K562 (cell line): ENCODE results near the gene TNFAIP3. TPM values are rescaled to one million over a fixed set of nuclear protein-coding genes. Genes with fewer than 3 reads are reported as not detected.

Source experiments
- ATAC-seq: fragments of 200-7000 bp; cut with Tn5 transposase; 3 replicates; pipeline ENCODE4 v1.9.1; 2020; ENCODE audit warnings: moderate library complexity
- BruUV-seq: library from RNA; stranded (reverse); fragments of 400-500 nt; replicated peaks from 2 replicates; lab custom pipeline; 2021; lab: Mats Ljungman, UMichigan
- CTCF ChIA-PET: fragments of 300-600 bp; formaldehyde crosslinking; extraction: SDS; loops from one replicate; lab custom pipeline; 2021; ENCODE audit warnings: low intra/inter-chr PET ratio; lab: Yijun Ruan, JAX
- POLR2A ChIA-PET: fragments of 300-600, 350-650 bp; sonication (Branson Sonifier 250); formaldehyde crosslinking; extraction: SDS; loops from one replicate; lab custom pipeline; 2021; ENCODE audit warnings: antibody characterized with exemption, inconsistent platforms; lab: Yijun Ruan, JAX
- DNase-seq, 4 experiments: peaks; one replicate each; pipeline versions ENCODE4 v3.0.0 to v3.0.0-alpha.2; 2011 to 2018; ENCODE audit warnings: low spot score in 3 of 4, mixed read lengths in 3 of 4; ENCODE audit errors: extremely low read depth in 1 of 4
- FAIRE-seq: peaks from 2 replicates; lab custom pipeline; 2011; peaks lifted over from hg19 to GRCh38; lab: Jason Lieb, UNC
- H2AFZ ChIP-seq: 2 replicates; pipeline ENCODE4 v1.6.0; 2011; ENCODE audit warnings: low read depth, low read length, control low read depth, inconsistent platforms
- H3K27ac ChIP-seq: fragments of 200-600 bp; 3 replicates; pipeline ENCODE4 v1.8.0; 2011; ENCODE audit warnings: low read depth, mild to moderate bottlenecking, control low read depth, inconsistent platforms, low read length, moderate library complexity, mixed read lengths; ENCODE audit errors: extremely low read depth
- H3K27me3 ChIP-seq, 2 experiments: fragments of 300-600 bp in 1 of 2; 2 replicates in 1 of 2; 3 replicates in 1 of 2; pipeline versions ENCODE4 v1.6.0 to v1.8.0; 2011; ENCODE audit warnings: inconsistent platforms in 2 of 2, low read length in 2 of 2, mild to moderate bottlenecking in 1 of 2, mixed read lengths in 1 of 2, moderate library complexity in 1 of 2; ENCODE audit not compliant: control insufficient read depth in 2 of 2, insufficient read depth in 2 of 2
- H3K36me3 ChIP-seq: fragments of 300-600 bp; 3 replicates; pipeline ENCODE4 v1.8.0; 2011; ENCODE audit warnings: mild to moderate bottlenecking, low read length, inconsistent platforms; ENCODE audit not compliant: control insufficient read depth, insufficient read depth
- H3K4me1 ChIP-seq, 2 experiments: fragments of 200-600 bp in 1 of 2; replicated peaks in 1 of 2; 2 replicates in 1 of 2; 3 replicates in 1 of 2; pipeline versions ENCODE4 v1.5.1 to v1.8.0; 2011; ENCODE audit warnings: inconsistent platforms in 2 of 2, low read length in 2 of 2, mild to moderate bottlenecking in 1 of 2, mixed read lengths in 1 of 2, moderate library complexity in 1 of 2; ENCODE audit not compliant: control insufficient read depth in 2 of 2, insufficient read depth in 2 of 2
- H3K4me2 ChIP-seq: 2 replicates; pipeline ENCODE4 v1.6.1; 2011; ENCODE audit warnings: low read length, control low read depth, inconsistent platforms, mixed read lengths; ENCODE audit not compliant: insufficient read depth
- H3K4me3 ChIP-seq: fragments of 200-600 bp; sonication (generic), shearing (Covaris generic); 2 replicates; pipeline ENCODE4 v1.5.1; 2016; ENCODE audit warnings: control low read depth, inconsistent platforms
- H3K79me2 ChIP-seq: fragments of 200-600 bp; 3 replicates; pipeline ENCODE4 v1.8.0; 2011; ENCODE audit warnings: low read length, inconsistent platforms; ENCODE audit not compliant: control insufficient read depth, insufficient read depth
- H3K9ac ChIP-seq, 2 experiments: 2 replicates each; pipeline versions ENCODE4 v1.6.0 to v1.6.1; 2011; ENCODE audit warnings: low read depth in 2 of 2, low read length in 2 of 2, control low read depth in 1 of 2, inconsistent platforms in 1 of 2, mild to moderate bottlenecking in 1 of 2, mixed read lengths in 1 of 2; ENCODE audit not compliant: insufficient read depth in 1 of 2
- H3K9me1 ChIP-seq: one replicate; pipeline ENCODE4 v1.6.0; 2011; ENCODE audit warnings: inconsistent platforms, mild to moderate bottlenecking, low read length, moderate library complexity; ENCODE audit not compliant: control insufficient read depth, insufficient read depth
- H3K9me3 ChIP-seq: replicated peaks from 2 replicates; pipeline ENCODE4 v1.5.1; 2011; ENCODE audit warnings: low read depth, low read length, inconsistent platforms; ENCODE audit not compliant: control insufficient read depth, insufficient read depth
- H4K20me1 ChIP-seq: replicated peaks from 2 replicates; pipeline ENCODE4 v1.6.1; 2011; ENCODE audit warnings: low read length, inconsistent platforms, mixed read lengths; ENCODE audit not compliant: control insufficient read depth, insufficient read depth
- HOXB6 ChIP-seq: fragments of 250-450 bp; sonication (Bioruptor Pico); IDR thresholded peaks from 2 replicates; pipeline ENCODE4 v1.5.1; 2022; ENCODE audit warnings: mild to moderate bottlenecking, borderline replicate concordance
- IRF2 ChIP-seq: sonication (generic); formaldehyde crosslinking; IDR thresholded peaks from 2 replicates; pipeline ENCODE4 v1.8.1; 2022; ENCODE audit warnings: mild to moderate bottlenecking, missing genetic modification reagents
- KDM4B ChIP-seq, 2 experiments: fragments of 450-650 bp in 1 of 2; sonication (generic) in 1 of 2; IDR thresholded peaks; 2 replicates each; pipeline ENCODE4 v1.6.1; 2016 to 2017; ENCODE audit warnings: borderline replicate concordance in 2 of 2, antibody characterized with exemption in 1 of 2, low read depth in 1 of 2, mild to moderate bottlenecking in 1 of 2
- KHSRP ChIP-seq: fragments of 450-650 bp; IDR thresholded peaks from 2 replicates; pipeline ENCODE4 v1.6.1; 2017
- POLR2AphosphoS2 ChIP-seq: IDR thresholded peaks from 2 replicates; pipeline ENCODE4 v1.6.1; 2012; ENCODE audit warnings: low read length, improper control_type of control experiment
- POLR2G ChIP-seq: fragments of 200-400 bp; formaldehyde crosslinking; IDR thresholded peaks from 2 replicates; pipeline ENCODE4 v1.6.1; 2017; ENCODE audit warnings: low read depth, mild to moderate bottlenecking, antibody characterized with exemption, low read length, moderate library complexity
- RREB1 ChIP-seq: fragments of 250-450 bp; sonication (Bioruptor Pico); IDR thresholded peaks from 2 replicates; pipeline ENCODE4 v1.4.0; 2020
- ZBTB33 ChIP-seq: sonication (generic); formaldehyde crosslinking; IDR thresholded peaks from 2 replicates; pipeline ENCODE4 v1.8.1; 2023; ENCODE audit warnings: mild to moderate bottlenecking, missing genetic modification reagents
- ZNF324 ChIP-seq: fragments of 250-450 bp; sonication (Bioruptor Pico); IDR thresholded peaks from 2 replicates; pipeline ENCODE4 v1.4.0; 2020; ENCODE audit warnings: mild to moderate bottlenecking
- ZNF408 ChIP-seq: fragments of 250-450 bp; sonication (Bioruptor Pico); IDR thresholded peaks from 2 replicates; pipeline ENCODE4 v1.4.0; 2020; ENCODE audit warnings: low read depth, mild to moderate bottlenecking, moderate library complexity
- ZNF655 ChIP-seq: fragments of 250-450 bp; sonication (Bioruptor Pico); IDR thresholded peaks from 2 replicates; pipeline ENCODE4 v1.5.0; 2021
- WGBS: fragments of 100-300 bp; shearing (Covaris generic); methylation state at CpG from one replicate; pipeline ENCODE4 v1.1.6; 2016; ENCODE audit warnings: low coverage, mixed read lengths; ENCODE audit not compliant: insufficient coverage; ENCODE audit errors: missing lambda C conversion rate; 5-methylcytosine and 5-hydroxymethylcytosine counted together
- in situ Hi-C: fragments of 300-500 bp; cut with MboI; formaldehyde crosslinking; loops from 4 replicates; pipeline ENCODE4 v1.15.0; 2018; ENCODE audit warnings: inconsistent platforms, mixed read lengths
- intact Hi-C: fragments of 100-400 bp; cut with micrococcal nuclease; formaldehyde crosslinking; loops from 2 replicates; pipeline ENCODE4 v1.14.2; 2022
- polyA plus RNA-seq, 8 experiments: library from polyadenylated mRNA; depleted of rRNA in 4 of 8; stranded (reverse) in 5 of 8; unstranded in 3 of 8; fragments of >200 nt; fragmentation: Nextera tagmentation in 2 of 8; fragmentation: Illumina TruSeq in 1 of 8; extraction: Ambion mirVana in 2 of 8; extraction: Trizol in 1 of 8; gene quantifications; 2 replicates each; pipeline versions ENCODE4 v1.2.1 to v1.2.3, GENCODE V29; 2011 to 2014; ENCODE audit warnings: inconsistent platforms in 1 of 8, missing spikeins in 1 of 8
- total RNA-seq, 7 experiments: library from RNA; depleted of rRNA in 6 of 7; stranded (reverse); fragments of >200 nt in 6 of 7; fragmentation: Illumina TruSeq in 2 of 7; extraction: Trizol in 2 of 7; gene quantifications; 2 replicates each; pipeline versions ENCODE4 v1.2.1 to v1.2.3, GENCODE V29; 2011 to 2021; ENCODE audit warnings: low replicate concordance in 1 of 7

TNFAIP3 gene
- total and polyA plus RNA-seq, 9 of the 15 experiments (the other 6 are each of a cell fraction or from before 2014, with no cell fraction given), result 0.79 to 17.0 (median 6.4) TPM

- intact Hi-C loops, result no loop called here
- Histone ChIP-seq H3K4me2 (no peak overlapping the region), H3K27ac (no peak overlapping the region), H3K9me1 (peaks cover 3% of the 10 kb centered on the region), H4K20me1 (no peaks in the 10 kb centered on the region), H3K4me1 (peaks cover 5 to 6% of the 10 kb centered on the region in 2 experiments; a peak in 4 of 5 replicates), H3K79me2 (no peaks in the 10 kb centered on the region), H3K27me3 (no peaks in the 10 kb centered on the region), H3K9ac (no peak overlapping the region), H2AFZ (no peak overlapping the region), H3K4me3 (no peak overlapping the region), H3K9me3 (no peaks in the 10 kb centered on the region), H3K36me3 (peaks cover 90% of the 10 kb centered on the region)
- FAIRE-seq, result no peak
- in situ Hi-C loops, result no loop called here
- no TSS peak for BruUV-seq
- DNase-seq, result no peak
- WGBS, result 87% methylated on average over 30 of the region's 33 CpGs
- peak; percentile 14; the same call in 1 of the 3 replicates for ATAC-seq
- ChIA-PET POLR2A (interaction anchor here (0.8 to 1.4 kb wide), 3 partner anchors 8 to 171 kb away, joined by 3 to 4 read pairs (median 4); no protein-coding TSS in a partner anchor), CTCF (no interaction called here)
- TF ChIP-seq RREB1 (CRISPR knock-in tag) (no peak), HOXB6 (CRISPR knock-in tag) (no peak), ZNF408 (CRISPR knock-in tag) (no peak), IRF2 (CRISPR knock-in tag) (no peak), ZNF655 (CRISPR knock-in tag) (no peak), ZNF324 (no peak), KDM4B (IDR thresholded peaks at IDR 0.05; ENCODE audit: borderline replicate concordance in 2 of 2, low read depth in 1 of 2) (no peak), POLR2AphosphoS2 (no peak), ZBTB33 (CRISPR knock-in tag) (peak; percentile 30; the same call in 1 of the 2 replicates), POLR2G (peak; percentile 49; the same call in 1 of the 2 replicates), KHSRP (no peak)
These were observed 11.6 kb downstream of the TNFAIP3 start for GRCh38 chr6:137878486-137879285.
